GM18873 (cell line): ENCODE measurements around the gene TMUB2.
"Not testable (repeated sequence)": the region's sequence is repeated elsewhere in the genome, so short reads cannot be mapped to it uniquely, and the experiment has no call there.

Experiments
- ATAC-seq: cut with Tn5 transposase; IDR thresholded peaks from one replicate; pipeline ENCODE4 v1.9.1; 2021; ENCODE audit warnings: mild to moderate bottlenecking, moderate library complexity, moderate number of reproducible peaks; ENCODE audit not compliant: unreplicated experiment, low FRiP score

Gene TMUB2

GRCh38 chr17:44217738-44218343 lies 31.1 kb downstream of the TMUB2 start:
- no peak for ATAC-seq

GRCh38 chr17:44218344-44219107 lies 31.8 kb downstream of the TMUB2 start:
- ATAC-seq, result no peak

- no peak for ATAC-seq
Observed at GRCh38 chr17:44219108-44219615, 32.4 kb downstream of the TMUB2 start.

DNA sequence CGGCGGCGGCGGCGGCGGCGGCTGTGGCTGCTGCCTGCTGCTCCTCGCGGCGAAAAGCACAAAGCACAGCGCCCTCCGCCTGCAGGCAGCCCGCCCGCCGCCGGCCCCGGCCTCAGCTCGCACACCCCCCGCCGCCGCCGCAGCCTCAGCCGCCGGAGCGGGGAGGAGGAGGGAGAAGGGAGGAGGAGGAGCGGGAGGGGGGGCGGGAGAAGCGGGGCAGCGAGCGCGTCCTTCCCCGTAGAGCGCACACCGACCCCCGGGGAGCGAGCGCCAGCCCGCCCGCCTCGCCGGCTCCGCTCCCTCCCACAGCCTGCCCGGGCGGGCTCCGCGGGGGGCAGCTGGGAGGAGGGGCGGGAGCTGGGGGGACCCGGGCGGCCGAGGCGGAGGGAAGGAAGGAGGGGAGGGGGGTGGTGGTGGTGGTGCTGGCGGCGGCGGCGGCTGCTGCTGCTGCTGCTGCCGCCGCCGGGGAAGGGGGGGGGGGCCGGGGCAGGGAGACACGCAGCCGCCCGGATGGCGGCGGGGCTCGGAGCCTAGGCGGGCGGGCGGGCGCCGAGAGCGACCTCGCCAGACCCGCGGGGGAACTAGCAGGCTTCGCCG lies 32.9 kb downstream of the TMUB2 start, which contains the start of gene UBTF:
Gene UBTF (minus strand): TSS at position 60 of the 597 bp plus-strand sequence. CDS start 1,446 bp downstream, outside the sequence.
- no peak for ATAC-seq

DNA sequence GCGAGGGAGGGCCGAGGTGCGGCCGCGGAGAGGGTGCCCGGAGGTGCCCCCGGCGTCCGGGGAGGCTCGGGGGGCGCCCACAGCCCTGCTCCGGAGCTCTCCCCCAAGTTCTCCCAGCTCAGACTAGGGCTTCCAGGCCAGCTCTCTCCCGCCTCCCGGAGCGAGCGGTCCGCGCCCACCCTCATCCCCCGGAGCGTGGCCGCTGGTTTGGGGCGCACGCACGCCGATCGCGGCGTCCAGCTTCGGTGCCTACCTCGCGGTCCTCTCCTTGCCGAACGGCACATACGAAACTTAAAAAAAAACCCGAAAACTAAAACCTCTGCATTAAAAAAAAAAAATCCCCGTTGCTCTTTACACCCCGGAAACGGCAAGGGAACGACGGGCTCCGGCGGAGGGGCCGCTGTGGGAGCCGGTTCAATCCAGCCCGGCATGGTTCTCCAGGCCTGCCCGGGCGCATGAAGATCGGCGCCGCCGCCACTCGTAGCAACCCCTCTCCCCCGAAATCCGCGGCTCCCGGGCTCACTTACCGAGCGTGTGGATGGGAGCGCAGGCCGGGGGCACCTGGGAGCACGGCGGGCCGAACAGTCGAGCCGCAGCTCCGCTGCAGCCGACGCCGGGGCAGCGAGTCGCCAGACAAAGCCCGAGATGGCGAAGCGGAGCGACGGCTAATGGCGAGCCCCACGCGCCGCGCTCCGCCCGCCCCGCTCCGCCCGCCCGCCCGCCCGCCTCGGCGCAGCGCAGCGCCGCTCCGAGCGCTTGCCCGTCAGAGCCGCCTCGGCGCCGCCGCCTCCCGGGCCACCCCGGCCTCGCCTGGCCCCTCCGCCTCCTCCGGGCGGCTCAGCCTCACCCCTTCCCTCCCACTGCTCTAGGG lies 33.7 kb downstream of the TMUB2 start:
- ATAC-seq, result no peak

DNA sequence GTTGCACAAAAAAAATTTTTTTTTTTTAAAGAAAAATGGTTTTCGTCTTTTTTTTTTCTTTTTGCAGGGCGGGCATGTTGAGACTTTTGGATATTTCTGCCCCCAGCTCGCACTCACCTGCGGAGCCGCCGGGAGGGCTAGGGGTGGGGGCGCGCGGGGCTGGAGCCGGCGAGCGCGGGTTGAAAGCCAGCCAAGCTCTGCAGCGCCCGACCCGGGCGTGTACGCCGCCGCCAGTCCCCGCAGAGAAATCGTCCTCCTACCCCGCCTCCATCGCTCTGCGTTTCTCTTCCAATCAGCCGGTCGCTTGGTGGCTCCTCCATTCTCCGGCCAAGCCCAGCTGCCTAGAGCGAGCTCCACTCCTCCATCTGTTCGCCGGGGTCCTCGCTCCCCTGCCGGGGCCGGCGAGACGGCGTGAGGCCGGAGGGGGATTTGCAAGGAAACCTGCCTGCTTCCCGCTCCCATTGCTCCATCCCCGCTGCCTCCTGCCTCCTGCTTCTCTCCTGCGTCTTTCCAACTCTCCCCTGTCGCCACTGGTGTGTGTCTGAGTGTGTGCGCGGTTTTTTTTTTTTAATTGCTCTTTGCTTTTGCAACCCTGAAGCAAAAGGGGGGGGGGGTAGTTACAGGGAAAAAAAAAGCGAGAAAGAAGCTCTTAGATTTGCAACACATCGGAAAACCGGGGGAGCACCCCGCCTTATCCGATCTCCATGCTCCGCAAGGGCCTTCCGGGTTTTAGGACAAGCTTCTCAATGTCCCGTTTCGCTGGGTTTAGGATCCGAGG lies 34.5 kb downstream of the TMUB2 start:
- no peak for ATAC-seq

DNA sequence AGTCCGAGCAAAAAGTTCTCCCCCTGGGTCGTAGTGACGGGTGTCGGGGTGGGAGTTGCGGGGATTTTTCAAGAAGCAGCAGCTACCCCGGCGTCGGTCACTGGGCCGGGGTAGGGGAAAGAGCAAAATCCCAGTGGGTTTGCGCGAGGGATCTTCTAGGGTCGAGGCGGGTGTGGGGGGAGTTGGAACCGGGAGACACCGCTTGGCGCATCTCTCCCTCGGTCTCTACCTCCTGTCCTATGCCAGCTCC lies 35.0 kb downstream of the TMUB2 start:
- ATAC-seq, result no peak

- no peak for ATAC-seq
Observed at GRCh38 chr17:44222112-44222869, 35.5 kb downstream of the TMUB2 start.

DNA sequence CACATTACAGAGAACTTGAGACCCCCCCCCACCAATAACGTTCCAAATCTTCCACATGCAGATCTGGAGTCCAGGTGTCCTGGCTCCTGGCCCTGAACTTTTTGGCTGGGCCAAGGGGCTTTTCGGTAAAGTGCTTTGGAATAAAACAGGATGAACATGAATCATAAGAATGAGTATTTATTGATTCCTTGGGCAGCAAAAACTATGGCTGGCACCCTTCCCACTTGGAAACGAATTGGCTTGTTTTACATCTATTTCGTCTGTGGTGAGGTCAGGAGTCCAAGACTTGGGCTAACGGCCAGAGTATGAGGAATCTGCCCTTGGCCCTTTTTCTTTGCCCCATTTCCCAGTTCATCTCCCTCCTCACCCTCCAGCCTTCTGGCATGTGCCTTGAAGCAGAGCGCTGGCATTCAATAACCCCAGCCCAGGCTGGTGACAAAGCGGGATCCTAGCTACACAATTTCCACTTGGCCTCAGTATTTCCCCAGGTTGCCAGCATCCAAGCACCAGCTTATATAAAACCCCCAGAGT lies 36.8 kb downstream of the TMUB2 start:
- no peak for ATAC-seq

- ATAC-seq, result no peak
Observed at GRCh38 chr17:44229090-44229489, 42.3 kb downstream of the TMUB2 start.

- ATAC-seq, result no peak
Observed at GRCh38 chr17:44230140-44230539, 43.4 kb downstream of the TMUB2 start.

DNA sequence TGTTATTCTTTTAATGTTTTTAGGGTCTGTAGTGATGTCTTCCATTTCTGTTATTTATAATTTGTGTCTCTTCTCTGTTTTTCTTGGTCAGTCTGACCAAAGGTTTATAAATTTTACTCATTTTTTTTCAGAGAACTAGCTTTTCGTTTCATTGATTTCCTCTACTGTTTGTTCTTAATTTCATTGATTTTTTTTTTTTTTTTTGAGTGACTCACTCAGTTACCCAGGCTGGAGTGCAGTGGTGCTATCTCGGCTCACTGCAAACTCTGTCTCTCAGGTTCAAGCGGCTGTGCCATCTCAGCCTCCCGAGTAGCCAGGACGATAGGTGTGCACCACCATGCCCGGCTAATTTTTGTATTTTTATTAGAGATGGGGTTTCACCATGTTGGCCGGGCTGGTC lies 45.3 kb downstream of the TMUB2 start:
- ATAC-seq, result no peak

DNA sequence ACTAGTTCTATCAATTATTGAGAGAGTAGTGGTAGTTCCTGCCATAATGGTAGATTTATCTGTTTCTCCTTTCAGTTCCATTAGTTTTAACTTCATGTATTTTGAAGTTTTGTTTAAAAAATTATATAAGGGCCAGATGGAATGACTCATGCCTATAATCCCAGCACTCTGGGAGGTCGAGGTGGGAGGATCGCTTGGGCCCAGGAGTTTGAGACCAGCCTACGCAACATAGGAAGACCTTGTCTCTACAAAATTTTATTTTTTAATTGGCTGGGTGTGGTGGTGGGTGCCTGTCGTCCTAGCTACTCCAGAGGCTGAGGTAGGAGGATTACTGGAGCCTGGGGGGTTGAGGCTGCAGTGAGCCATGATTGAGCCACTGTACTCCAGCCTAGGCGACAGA lies 46.8 kb downstream of the TMUB2 start:
- ATAC-seq, result no peak

- ATAC-seq, result no peak
Observed at GRCh38 chr17:44235583-44235936, 48.8 kb downstream of the TMUB2 start.

GRCh38 chr17:44236444-44236991 lies 49.7 kb downstream of the TMUB2 start:
- no peak for ATAC-seq

- not testable (repeated sequence) for ATAC-seq
Observed at GRCh38 chr17:44237886-44238285, 51.1 kb downstream of the TMUB2 start.

GRCh38 chr17:44241106-44241624 lies 54.4 kb downstream of the TMUB2 start:
- ATAC-seq, result no peak
